Activated T-helper 1 cell treated with anti-CD3 and anti-CD28 coated beads, Interleukin-12 subunit alpha, Interleukin-12 subunit beta, Interleukin-2, Interleukin-4 antibody, amounts not matched to agents 30 ng/mL and 10 ng/mL and 1 ng/mL, durations not matched to agents 14 hours and 24 hours and 36 hours (primary cell): ENCODE results near the gene DHX8. TPM values are rescaled to one million over a fixed set of nuclear protein-coding genes. Genes with fewer than 3 reads are reported as not detected.
A peak's percentile ranks its signal among the peaks of the same experiment; 100 is the strongest.

Source experiments
- DNase-seq: peaks from one replicate; pipeline ENCODE4 v3.0.0; 2021; ENCODE audit warnings: low spot score
- H3K27ac Mint-ChIP-seq: one replicate; pipeline ENCODE4 v1.8.0; 2021; ENCODE audit warnings: mild to moderate bottlenecking, mixed read lengths
- H3K27me3 Mint-ChIP-seq: one replicate; pipeline ENCODE4 v1.8.0; 2022; ENCODE audit warnings: mild to moderate bottlenecking, moderate library complexity, mixed read lengths; ENCODE audit not compliant: insufficient read depth
- H3K36me3 Mint-ChIP-seq: one replicate; pipeline ENCODE4 v1.8.0; 2021; ENCODE audit warnings: low read depth, mixed read lengths
- H3K4me1 Mint-ChIP-seq: one replicate; pipeline ENCODE4 v1.8.0; 2021; ENCODE audit warnings: low read depth, mixed read lengths
- H3K4me3 Mint-ChIP-seq: one replicate; pipeline ENCODE4 v1.8.0; 2021; ENCODE audit warnings: mild to moderate bottlenecking, moderate library complexity, mixed read lengths
- H3K9me3 Mint-ChIP-seq: one replicate; pipeline ENCODE4 v1.8.0; 2021; ENCODE audit warnings: mixed read lengths
- intact Hi-C: fragments of 100-400 bp; cut with micrococcal nuclease; formaldehyde crosslinking; loops from one replicate; pipeline ENCODE4 v1.15.1; 2024
- total RNA-seq: library from RNA; stranded (reverse); gene quantifications from 2 replicates; pipeline ENCODE4 v1.2.3, GENCODE V29; 2022

DHX8 gene
- total RNA-seq, 1 donor from 2014 or later = 57.0 TPM

- DNase-seq = no peak
- intact Hi-C loops = no loop called here
- H3K36me3 Mint-ChIP-seq = peaks cover 49% of the 10 kb centered on the region
- no peaks in the 10 kb centered on the region for H3K9me3 Mint-ChIP-seq
- H3K27me3 Mint-ChIP-seq = no peaks in the 10 kb centered on the region
- peaks cover 14% of the 10 kb centered on the region for H3K4me1 Mint-ChIP-seq
- H3K27ac Mint-ChIP-seq = no peak overlapping the region
- H3K4me3 Mint-ChIP-seq = no peak overlapping the region
Measured at GRCh38 chr17:43517161-43517560, 33.4 kb downstream of the DHX8 start.

DNA sequence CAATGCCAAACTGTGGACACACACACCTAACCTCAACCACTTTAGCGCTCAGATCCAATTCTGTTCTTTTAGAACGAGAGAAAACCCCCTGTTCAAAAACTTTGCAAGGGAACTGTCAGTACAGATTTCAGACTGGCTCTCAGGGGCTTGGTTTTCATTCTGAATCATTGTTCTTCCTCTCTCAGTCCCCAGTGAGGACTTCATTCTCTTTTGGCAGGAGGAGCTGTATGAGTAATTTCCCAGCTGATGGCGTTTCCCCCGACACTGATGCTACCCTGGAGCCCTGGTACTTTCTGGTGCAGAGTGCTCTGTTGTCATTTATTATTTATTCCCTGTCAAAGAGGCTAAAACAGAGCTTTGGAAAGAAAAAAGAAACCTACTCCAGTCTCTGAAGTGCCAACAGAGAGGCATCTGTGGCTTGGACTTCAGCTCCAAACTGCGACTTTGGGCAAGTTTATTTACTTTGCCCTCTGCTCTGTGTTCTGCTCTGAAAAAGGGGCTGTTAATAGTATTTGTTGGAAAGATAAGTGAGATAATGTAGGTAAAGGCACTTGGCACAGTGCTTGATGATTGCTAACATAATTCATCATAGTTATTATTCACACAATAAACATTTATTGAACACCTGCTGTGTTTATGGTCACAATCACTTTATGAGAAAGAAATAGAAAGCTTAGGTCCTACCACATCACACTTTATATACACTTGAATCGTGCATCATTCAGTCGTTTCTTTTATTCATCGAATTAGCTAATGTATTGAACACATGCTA, 34.0 kb downstream of the DHX8 start:
- peaks cover 14% of the 10 kb centered on the region for H3K4me1 Mint-ChIP-seq
- no peaks in the 10 kb centered on the region for H3K27me3 Mint-ChIP-seq
- intact Hi-C loops = no loop called here
- DNase-seq = no peak
- no peaks in the 10 kb centered on the region for H3K9me3 Mint-ChIP-seq
- H3K27ac Mint-ChIP-seq = peak overlapping the region; percentile 45
- no peak overlapping the region for H3K4me3 Mint-ChIP-seq
- H3K36me3 Mint-ChIP-seq = peaks cover 43% of the 10 kb centered on the region

- H3K9me3 Mint-ChIP-seq = no peaks in the 10 kb centered on the region
- intact Hi-C loops = loop anchor here (2.0 kb wide), 1 partner anchor 25 kb away; the partner anchor contains the start of gene ETV4
- DNase-seq = no peak
- no peaks in the 10 kb centered on the region for H3K27me3 Mint-ChIP-seq
- peaks cover 14% of the 10 kb centered on the region for H3K4me1 Mint-ChIP-seq
- peaks cover 47% of the 10 kb centered on the region for H3K36me3 Mint-ChIP-seq
- no peak overlapping the region for H3K27ac Mint-ChIP-seq
- H3K4me3 Mint-ChIP-seq = no peak overlapping the region
Measured at GRCh38 chr17:43521389-43521788, 37.6 kb downstream of the DHX8 start.

DNA sequence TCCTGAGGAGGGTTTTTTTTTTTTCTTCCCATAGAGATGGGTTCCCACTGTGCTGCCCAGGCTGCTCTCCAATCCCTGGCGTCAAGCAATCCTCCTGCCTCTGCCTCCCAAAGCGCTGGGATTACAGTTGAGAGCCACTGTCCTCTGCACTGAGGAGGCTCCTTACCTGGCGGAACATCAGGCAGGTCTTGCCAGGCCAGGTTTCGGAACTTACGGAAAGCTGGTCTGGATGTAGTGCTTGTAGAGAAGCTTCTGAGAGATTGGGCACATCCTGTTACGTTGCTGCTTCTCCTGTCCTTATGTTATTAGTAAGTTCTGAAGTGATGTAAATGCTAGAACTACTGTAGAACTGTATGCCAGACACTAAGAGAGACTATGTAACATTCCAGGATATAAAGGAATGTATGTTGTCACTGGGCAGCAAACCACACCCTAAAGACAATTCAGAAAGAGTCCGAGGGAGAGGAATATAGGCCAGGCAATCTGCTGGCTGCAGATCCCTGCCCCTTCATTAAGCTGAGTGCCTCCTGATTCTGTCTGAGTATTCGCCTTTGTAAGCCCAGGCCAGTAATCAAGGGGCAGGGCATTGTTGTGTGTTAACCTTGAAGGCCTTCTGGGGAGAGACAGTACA, 41.3 kb downstream of the DHX8 start:
- DNase-seq = no peak
- Mint-ChIP-seq H3K27ac (no peak overlapping the region), H3K4me1 (peaks cover 6% of the 10 kb centered on the region), H3K27me3 (no peaks in the 10 kb centered on the region), H3K4me3 (no peak overlapping the region), H3K36me3 (peaks cover 23% of the 10 kb centered on the region), H3K9me3 (no peaks in the 10 kb centered on the region)
- intact Hi-C loops = no loop called here

DNA sequence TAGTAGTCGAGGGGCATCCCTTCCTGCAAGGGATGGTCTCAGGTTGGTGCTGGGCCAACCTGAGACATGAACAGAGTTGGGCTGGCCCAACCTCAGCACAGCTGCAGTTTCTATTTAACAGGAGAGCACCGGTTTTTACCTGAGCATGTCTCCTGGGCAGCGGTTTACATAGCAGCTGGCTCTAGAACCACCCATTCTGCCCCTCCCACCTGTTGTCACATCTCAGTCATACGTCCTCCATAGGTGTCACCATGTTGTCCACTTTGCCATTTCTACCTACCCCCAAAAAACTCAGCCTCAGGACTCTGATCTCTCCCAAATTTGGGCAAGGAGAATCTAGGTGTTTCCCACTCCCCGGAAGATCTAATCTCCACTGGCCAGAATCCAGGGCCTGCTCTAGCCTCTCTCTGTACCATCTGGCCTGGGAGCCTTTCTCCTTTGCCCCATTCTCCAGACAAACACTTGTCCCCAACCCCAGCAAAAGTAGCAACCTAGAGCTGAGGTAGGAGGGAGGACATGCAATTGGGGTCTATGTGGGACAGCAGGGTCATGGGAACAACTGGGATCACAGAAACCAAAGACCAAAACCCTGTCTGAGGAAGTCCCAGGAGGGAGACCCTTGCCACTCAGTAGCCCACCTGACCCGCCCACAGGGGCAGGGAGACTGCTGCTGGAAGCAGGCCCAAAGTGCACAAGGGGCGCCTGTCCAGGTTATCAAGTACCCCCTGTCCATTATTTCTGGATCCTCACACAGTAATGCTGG, 43.3 kb downstream of the DHX8 start:
- Mint-ChIP-seq H3K27ac (no peak overlapping the region), H3K27me3 (no peaks in the 10 kb centered on the region), H3K4me1 (no peaks in the 10 kb centered on the region), H3K4me3 (no peak overlapping the region), H3K9me3 (no peaks in the 10 kb centered on the region), H3K36me3 (peaks cover 10% of the 10 kb centered on the region)
- intact Hi-C loops = no loop called here
- DNase-seq = no peak

GRCh38 chr17:43528319-43528987, 44.7 kb downstream of the DHX8 start:
- no peaks in the 10 kb centered on the region for H3K9me3 Mint-ChIP-seq
- no peaks in the 10 kb centered on the region for H3K4me1 Mint-ChIP-seq
- H3K27me3 Mint-ChIP-seq = no peaks in the 10 kb centered on the region
- DNase-seq = no peak
- H3K27ac Mint-ChIP-seq = no peak overlapping the region
- intact Hi-C loops = no loop called here
- peaks cover 10% of the 10 kb centered on the region for H3K36me3 Mint-ChIP-seq
- no peak overlapping the region for H3K4me3 Mint-ChIP-seq

- DNase-seq = no peak
- no peak overlapping the region for H3K4me3 Mint-ChIP-seq
- no peak overlapping the region for H3K27ac Mint-ChIP-seq
- H3K4me1 Mint-ChIP-seq = no peaks in the 10 kb centered on the region
- intact Hi-C loops = no loop called here
- H3K27me3 Mint-ChIP-seq = no peaks in the 10 kb centered on the region
- H3K9me3 Mint-ChIP-seq = no peaks in the 10 kb centered on the region
- H3K36me3 Mint-ChIP-seq = peaks cover 8% of the 10 kb centered on the region
Measured at GRCh38 chr17:43528988-43529814, 45.4 kb downstream of the DHX8 start.

DNA sequence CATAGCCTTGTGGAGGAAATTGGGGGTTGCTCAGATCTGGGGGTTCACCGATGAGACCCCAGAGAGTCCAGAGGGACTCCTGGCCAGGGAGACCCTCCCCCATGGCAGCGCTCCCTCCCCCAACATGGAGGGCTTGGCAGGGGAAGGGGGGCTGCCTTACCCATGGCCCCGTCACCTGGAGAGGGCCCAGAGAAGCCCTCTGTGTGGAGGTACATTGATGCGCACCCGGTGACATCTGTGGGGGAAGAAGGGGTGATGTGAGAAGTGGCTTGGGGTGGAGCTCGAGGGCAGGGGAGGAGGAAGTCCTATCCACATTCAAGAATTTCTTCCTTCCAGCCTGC, 46.1 kb downstream of the DHX8 start:
- Mint-ChIP-seq H3K4me1 (no peaks in the 10 kb centered on the region), H3K36me3 (peaks cover 4% of the 10 kb centered on the region), H3K27ac (no peak overlapping the region), H3K9me3 (no peaks in the 10 kb centered on the region), H3K27me3 (no peaks in the 10 kb centered on the region), H3K4me3 (no peak overlapping the region)
- intact Hi-C loops = no loop called here
- DNase-seq = no peak

DNA sequence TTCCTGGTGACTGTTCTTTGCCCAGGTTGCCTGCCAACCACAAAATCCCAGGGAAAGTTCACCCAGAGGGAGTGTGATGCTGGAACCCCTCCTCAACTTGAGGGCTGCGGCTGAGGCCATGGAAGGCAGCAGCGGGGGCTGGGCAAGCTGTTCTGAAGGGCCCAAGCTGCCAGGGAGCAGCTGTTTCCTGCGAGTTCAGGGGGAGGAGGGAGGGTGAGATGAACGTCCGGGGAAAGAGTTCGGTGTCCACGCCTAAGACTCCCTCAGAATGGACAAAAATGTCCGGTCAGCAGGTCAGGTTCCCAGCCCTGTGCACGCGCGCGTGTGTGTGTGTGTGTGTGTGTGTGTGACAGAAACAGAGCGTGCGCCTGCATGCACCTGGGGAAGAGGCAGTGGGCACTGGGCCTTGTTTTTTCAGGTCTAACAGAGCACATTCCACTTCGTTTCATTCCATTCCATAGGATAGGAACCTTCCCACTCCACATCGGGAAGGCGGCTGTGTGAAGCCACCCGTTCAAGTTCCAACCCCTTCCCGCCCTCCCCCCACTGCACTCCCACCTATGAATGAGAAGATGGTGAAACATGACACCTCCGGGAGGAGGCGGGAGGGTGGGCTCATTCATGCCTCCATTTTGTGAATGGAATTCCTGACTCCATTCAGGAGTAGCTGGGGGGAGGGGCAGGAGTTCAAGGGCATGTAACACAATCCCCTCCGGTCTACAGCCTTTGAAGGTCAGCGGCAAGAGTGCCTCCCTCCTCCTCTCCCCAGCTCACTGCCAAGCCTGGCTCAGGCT, 46.7 kb downstream of the DHX8 start:
- Mint-ChIP-seq H3K27ac (no peak overlapping the region), H3K4me3 (no peak overlapping the region), H3K4me1 (no peaks in the 10 kb centered on the region), H3K27me3 (no peaks in the 10 kb centered on the region), H3K36me3 (no peaks in the 10 kb centered on the region), H3K9me3 (no peaks in the 10 kb centered on the region)
- no peak for DNase-seq
- intact Hi-C loops = no loop called here

- H3K36me3 Mint-ChIP-seq = no peaks in the 10 kb centered on the region
- no peak overlapping the region for H3K27ac Mint-ChIP-seq
- no peaks in the 10 kb centered on the region for H3K27me3 Mint-ChIP-seq
- no peak overlapping the region for H3K4me3 Mint-ChIP-seq
- intact Hi-C loops = no loop called here
- DNase-seq = no peak
- H3K9me3 Mint-ChIP-seq = no peaks in the 10 kb centered on the region
- H3K4me1 Mint-ChIP-seq = peaks cover 3% of the 10 kb centered on the region
Measured at GRCh38 chr17:43531082-43531378, 47.3 kb downstream of the DHX8 start.

GRCh38 chr17:43531955-43532354, 48.2 kb downstream of the DHX8 start:
- no peak overlapping the region for H3K4me3 Mint-ChIP-seq
- H3K27ac Mint-ChIP-seq = no peak overlapping the region
- DNase-seq = no peak
- no peaks in the 10 kb centered on the region for H3K36me3 Mint-ChIP-seq
- intact Hi-C loops = no loop called here
- H3K4me1 Mint-ChIP-seq = peaks cover 10% of the 10 kb centered on the region
- no peaks in the 10 kb centered on the region for H3K9me3 Mint-ChIP-seq
- H3K27me3 Mint-ChIP-seq = no peaks in the 10 kb centered on the region

DNA sequence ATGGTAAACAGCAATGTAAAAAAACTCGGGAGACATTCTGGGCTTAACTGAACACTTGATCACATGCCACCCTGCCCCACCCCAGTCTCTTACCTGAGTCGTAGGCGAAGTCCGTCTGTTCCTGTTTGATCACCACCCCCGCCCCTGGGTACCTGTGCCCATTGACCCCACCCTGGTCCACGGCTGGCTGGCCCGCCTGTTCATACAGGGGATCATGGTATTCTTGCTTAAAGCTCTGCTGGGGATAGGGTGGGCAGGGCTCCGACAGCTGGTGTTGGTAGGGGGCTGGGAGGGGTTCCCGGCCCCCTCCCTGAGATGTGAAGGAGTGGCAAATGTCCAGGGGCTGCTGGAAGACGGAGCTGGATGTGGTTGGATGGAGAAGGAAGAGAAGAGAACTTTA, 48.8 kb downstream of the DHX8 start:
- H3K27ac Mint-ChIP-seq = no peak overlapping the region
- peaks cover 10% of the 10 kb centered on the region for H3K4me1 Mint-ChIP-seq
- H3K36me3 Mint-ChIP-seq = no peaks in the 10 kb centered on the region
- intact Hi-C loops = no loop called here
- H3K27me3 Mint-ChIP-seq = no peaks in the 10 kb centered on the region
- DNase-seq = no peak
- no peak overlapping the region for H3K4me3 Mint-ChIP-seq
- no peaks in the 10 kb centered on the region for H3K9me3 Mint-ChIP-seq
